Right lobe of liver (tissue), 4 donors: ENCODE measurements around the gene SAMD8.

Experiments used
- POLR2A ChIP-seq: fragments of 450-650 bp; IDR thresholded peaks from one replicate; pipeline ENCODE4 v1.6.1; 2017; ENCODE audit warnings: antibody characterized with exemption, mild to moderate bottlenecking
- TF ChIP-seq, protein P1 (sequence below), 4 donors: fragments of 200-600 bp in 3 of 4; fragments of 450-650 bp in 1 of 4; IDR thresholded peaks; one replicate each; pipeline versions ENCODE4 v1.5.1 to v1.8.0; 2016 to 2022; ENCODE audit warnings: antibody characterized with exemption in 4 of 4, mild to moderate bottlenecking in 2 of 4
- donor health status: DM: no; HTN: no; CAD: no.
- donor health status: DM: no; HTN: no; CAD: no.
- donor health status: DM: no; HTN: yes; CAD: no.

DNA sequence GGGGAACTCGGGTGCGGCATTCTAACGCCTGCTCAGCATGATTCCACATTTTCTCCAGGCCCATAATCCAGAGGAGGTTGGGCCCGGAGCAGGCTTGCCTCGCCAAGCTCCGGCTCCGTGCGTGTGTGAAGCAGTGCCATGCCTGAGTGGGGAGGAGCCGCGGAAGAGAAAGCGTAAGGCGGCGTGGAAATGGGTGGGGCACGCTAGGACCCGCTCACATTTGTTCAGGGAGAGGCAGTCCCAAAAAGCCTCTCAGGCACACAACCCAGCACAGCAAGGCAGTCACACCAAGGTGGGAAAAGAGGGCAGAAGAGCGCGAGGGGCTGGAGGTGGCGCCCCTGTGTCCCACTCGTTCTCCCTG lies 98.4 kb downstream of the SAMD8 start:
- TF ChIP-seq, protein P1, sequence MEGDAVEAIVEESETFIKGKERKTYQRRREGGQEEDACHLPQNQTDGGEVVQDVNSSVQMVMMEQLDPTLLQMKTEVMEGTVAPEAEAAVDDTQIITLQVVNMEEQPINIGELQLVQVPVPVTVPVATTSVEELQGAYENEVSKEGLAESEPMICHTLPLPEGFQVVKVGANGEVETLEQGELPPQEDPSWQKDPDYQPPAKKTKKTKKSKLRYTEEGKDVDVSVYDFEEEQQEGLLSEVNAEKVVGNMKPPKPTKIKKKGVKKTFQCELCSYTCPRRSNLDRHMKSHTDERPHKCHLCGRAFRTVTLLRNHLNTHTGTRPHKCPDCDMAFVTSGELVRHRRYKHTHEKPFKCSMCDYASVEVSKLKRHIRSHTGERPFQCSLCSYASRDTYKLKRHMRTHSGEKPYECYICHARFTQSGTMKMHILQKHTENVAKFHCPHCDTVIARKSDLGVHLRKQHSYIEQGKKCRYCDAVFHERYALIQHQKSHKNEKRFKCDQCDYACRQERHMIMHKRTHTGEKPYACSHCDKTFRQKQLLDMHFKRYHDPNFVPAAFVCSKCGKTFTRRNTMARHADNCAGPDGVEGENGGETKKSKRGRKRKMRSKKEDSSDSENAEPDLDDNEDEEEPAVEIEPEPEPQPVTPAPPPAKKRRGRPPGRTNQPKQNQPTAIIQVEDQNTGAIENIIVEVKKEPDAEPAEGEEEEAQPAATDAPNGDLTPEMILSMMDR (IDR thresholded peaks at IDR 0.05), result no peak
- no peak for TF ChIP-seq POLR2A
